Type B pancreatic cell (in vitro differentiated cells): ENCODE data around the gene CYP24A1. TPM values are rescaled to one million over a fixed set of nuclear protein-coding genes. Genes with fewer than 3 reads are reported as not detected.

Experiments used
- DNase-seq: peaks from one replicate; pipeline ENCODE4 v3.0.0; 2021; ENCODE audit warnings: mixed read lengths; ENCODE audit not compliant: unreplicated experiment; ENCODE audit errors: extremely low spot score
- H3K27ac Mint-ChIP-seq: 2 replicates; pipeline ENCODE4 v1.8.0; 2021; ENCODE audit warnings: mild to moderate bottlenecking, mixed read lengths
- H3K27me3 Mint-ChIP-seq: 2 replicates; pipeline ENCODE4 v1.8.0; 2021; ENCODE audit warnings: mixed read lengths
- H3K36me3 Mint-ChIP-seq: 2 replicates; pipeline ENCODE4 v1.8.0; 2021; ENCODE audit warnings: mixed read lengths
- H3K4me1 Mint-ChIP-seq: one replicate; pipeline ENCODE4 v1.8.0; 2021; ENCODE audit warnings: mixed read lengths; ENCODE audit not compliant: unreplicated experiment
- H3K4me3 Mint-ChIP-seq: 2 replicates; pipeline ENCODE4 v1.8.0; 2021; ENCODE audit warnings: mild to moderate bottlenecking, mixed read lengths
- H3K9me3 Mint-ChIP-seq: 2 replicates; pipeline ENCODE4 v1.8.0; 2021; ENCODE audit warnings: mixed read lengths
- CTCF ChIP-seq: fragments of 200-600 bp; sonication (generic); conservative IDR thresholded peaks from 2 replicates; pipeline ENCODE4 v1.5.0; 2021; ENCODE audit warnings: antibody characterized with exemption, mild to moderate bottlenecking
- total RNA-seq: library from RNA; stranded (reverse); gene quantifications from 2 replicates; pipeline ENCODE4 v1.2.1, GENCODE V29; 2021; ENCODE audit warnings: low replicate concordance

Gene CYP24A1
- total RNA-seq, 1 donor from 2014 or later, result 7.1 TPM

DNA sequence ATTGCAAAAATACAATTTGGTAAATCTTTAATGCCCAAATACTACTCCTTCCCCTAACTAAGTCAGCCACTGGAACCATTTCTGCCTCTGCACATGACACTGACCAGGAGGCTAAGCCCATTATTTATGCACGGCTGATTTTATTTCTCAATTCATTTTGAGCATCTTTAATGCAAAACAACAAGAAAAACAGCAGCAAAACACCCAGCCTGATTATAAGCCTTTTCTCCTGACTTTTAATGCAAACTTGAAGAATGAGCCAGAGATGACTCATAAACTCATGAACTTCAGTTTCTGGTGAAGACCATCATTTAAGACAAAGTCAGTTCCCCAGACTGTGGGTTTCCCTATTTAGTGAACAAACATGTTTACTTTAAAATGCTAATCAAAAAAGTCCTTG, 51.6 kb downstream of the CYP24A1 start:
- H3K9me3 Mint-ChIP-seq, result no peaks in the 10 kb centered on the region
- no peaks in the 10 kb centered on the region for H3K36me3 Mint-ChIP-seq
- H3K27me3 Mint-ChIP-seq, result no peaks in the 10 kb centered on the region
- no peak for DNase-seq
- peaks cover 15% of the 10 kb centered on the region for H3K4me1 Mint-ChIP-seq
- H3K4me3 Mint-ChIP-seq, result peak overlapping the region; percentile 43
- H3K27ac Mint-ChIP-seq, result peak overlapping the region; percentile 98
- TF ChIP-seq CTCF, result no peak

DNA sequence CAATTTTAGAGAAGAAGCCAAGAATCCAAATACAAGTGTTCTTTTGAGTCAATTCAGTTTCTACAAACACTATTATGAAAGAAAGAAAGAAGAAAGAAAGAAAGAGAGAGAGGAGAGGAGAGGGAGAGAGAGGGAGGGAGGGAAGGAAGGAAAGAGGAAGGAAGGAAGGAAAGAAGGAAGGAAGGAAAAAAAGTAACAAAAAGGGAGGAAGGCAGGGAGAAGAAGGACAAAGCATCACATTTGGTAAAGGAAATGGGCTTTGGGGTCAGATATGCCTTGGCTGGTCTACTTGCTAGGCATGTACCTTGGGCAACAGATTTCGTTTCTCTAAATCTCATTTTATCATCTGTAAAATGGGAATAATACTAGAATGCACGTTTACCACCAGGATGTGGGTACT, 54.0 kb downstream of the CYP24A1 start:
- Mint-ChIP-seq H3K9me3 (no peaks in the 10 kb centered on the region), H3K27me3 (no peaks in the 10 kb centered on the region), H3K27ac (no peak overlapping the region), H3K4me3 (no peak overlapping the region), H3K4me1 (peaks cover 15% of the 10 kb centered on the region), H3K36me3 (no peaks in the 10 kb centered on the region)
- no peak for TF ChIP-seq CTCF
- DNase-seq, result no peak

GRCh38 chr20:54118220-54119001, 55.4 kb downstream of the CYP24A1 start:
- Mint-ChIP-seq H3K27ac (no peak overlapping the region), H3K36me3 (no peaks in the 10 kb centered on the region), H3K4me1 (peaks cover 9% of the 10 kb centered on the region), H3K9me3 (no peaks in the 10 kb centered on the region), H3K27me3 (no peaks in the 10 kb centered on the region), H3K4me3 (no peak overlapping the region)
- DNase-seq, result no peak
- TF ChIP-seq CTCF, result no peak

GRCh38 chr20:54116550-54117235, 57.1 kb downstream of the CYP24A1 start:
- no peaks in the 10 kb centered on the region for H3K4me1 Mint-ChIP-seq
- H3K36me3 Mint-ChIP-seq, result no peaks in the 10 kb centered on the region
- H3K27ac Mint-ChIP-seq, result no peak overlapping the region
- H3K4me3 Mint-ChIP-seq, result no peak overlapping the region
- H3K27me3 Mint-ChIP-seq, result no peaks in the 10 kb centered on the region
- no peak for DNase-seq
- H3K9me3 Mint-ChIP-seq, result no peaks in the 10 kb centered on the region
- no peak for TF ChIP-seq CTCF

DNA sequence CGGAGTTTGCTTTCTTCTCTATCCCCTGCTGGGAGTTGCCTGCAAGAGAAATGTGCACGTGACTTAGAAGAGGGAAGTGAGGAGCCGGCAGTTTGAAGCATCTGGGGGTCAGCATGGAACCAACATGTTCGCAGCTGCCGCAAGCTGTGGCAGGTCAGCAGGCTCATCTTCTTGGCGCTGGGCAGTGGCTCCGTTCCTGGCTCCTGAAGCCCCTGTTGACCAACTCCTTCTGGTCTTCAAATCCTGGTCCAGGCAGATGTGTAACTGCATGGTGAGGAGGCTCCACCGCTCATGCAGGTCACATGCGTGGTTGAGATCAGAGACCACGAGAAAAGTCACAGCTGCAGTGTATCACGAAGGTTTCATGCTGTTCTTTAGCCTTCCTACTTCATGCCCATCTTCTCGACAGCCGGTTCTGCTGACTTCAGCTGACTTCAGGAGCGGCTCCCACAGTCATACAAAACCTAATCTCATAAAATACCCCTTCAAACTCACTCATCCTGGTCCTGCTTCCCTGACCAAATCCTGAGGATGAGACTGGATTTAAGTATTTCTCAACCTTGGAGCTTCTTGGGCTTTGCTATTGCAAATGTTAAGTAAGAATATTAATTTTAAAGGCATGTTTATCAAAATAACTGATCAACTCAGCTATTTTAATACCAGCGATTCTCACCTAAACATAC, 58.5 kb downstream of the CYP24A1 start:
- Mint-ChIP-seq H3K4me1 (peaks cover under 1% of the 10 kb centered on the region), H3K36me3 (no peaks in the 10 kb centered on the region), H3K27me3 (no peaks in the 10 kb centered on the region), H3K27ac (no peak overlapping the region), H3K9me3 (peaks cover 1% of the 10 kb centered on the region), H3K4me3 (no peak overlapping the region)
- TF ChIP-seq CTCF, result no peak
- DNase-seq, result no peak
